A549 (cell line): ENCODE measurements around the gene KRT36. TPM values are rescaled to one million over a fixed set of nuclear protein-coding genes. Genes with fewer than 3 reads are reported as not detected.
A peak's percentile ranks its signal among the peaks of the same experiment; 100 is the strongest.

ENCODE experiments used
- ATAC-seq, 2 experiments: fragments of 200-7000 bp in 1 of 2; fragments of >200 bp in 1 of 2; cut with Nextera tagmentation in 1 of 2; cut with Tn5 transposase in 1 of 2; 3 replicates each; pipeline versions ENCODE4 v1.8.0 to v1.9.1; 2018 to 2020; ENCODE audit warnings: mild to moderate bottlenecking in 1 of 2, moderate library complexity in 1 of 2
- CTCF ChIA-PET: fragments of 300-600 bp; sonication (Branson Sonifier 250); formaldehyde crosslinking; extraction: SDS; loops from one replicate; lab custom pipeline; 2021; ENCODE audit warnings: antibody characterized with exemption, inconsistent platforms; lab: Yijun Ruan, JAX
- POLR2A ChIA-PET: fragments of 350-600 bp; formaldehyde crosslinking; extraction: SDS; loops from one replicate; lab custom pipeline; 2021; ENCODE audit warnings: antibody characterized with exemption, inconsistent platforms; lab: Yijun Ruan, JAX
- DNase-seq, 2 experiments: peaks; one replicate each; pipeline versions ENCODE4 v3.0.0 to v3.0.0-alpha.2; 2011 to 2016; ENCODE audit warnings: low read depth in 1 of 2, low spot score in 1 of 2
- FAIRE-seq: peaks from 2 replicates; lab custom pipeline; 2011; peaks lifted over from hg19 to GRCh38; lab: Jason Lieb, UNC
- H3K27ac ChIP-seq, 2 experiments: fragments of >200 bp; sonication (Bioruptor Twin); formaldehyde crosslinking; 3 replicates each; pipeline ENCODE4 v1.5.1; 2016 to 2017
- H3K4me1 ChIP-seq: fragments of >200 bp; sonication (Bioruptor Twin); formaldehyde crosslinking; 3 replicates; pipeline ENCODE4 v1.6.1; 2016
- H3K4me2 ChIP-seq: fragments of >200 bp; sonication (Bioruptor Twin); formaldehyde crosslinking; 3 replicates; pipeline ENCODE4 v1.6.1; 2016
- H3K4me3 ChIP-seq: fragments of >200 bp; sonication (Bioruptor Twin); formaldehyde crosslinking; 3 replicates; pipeline ENCODE4 v1.5.1; 2016
- H3K9me3 ChIP-seq: fragments of >200 bp; sonication (Bioruptor Twin); formaldehyde crosslinking; 3 replicates; pipeline ENCODE4 v1.6.1; 2016
- BCL3 ChIP-seq: fragments of >200 bp; sonication (Bioruptor Twin); formaldehyde crosslinking; IDR thresholded peaks from 3 replicates; pipeline ENCODE4 v1.6.1; 2016
- CTCF ChIP-seq: fragments of >200 bp; sonication (Bioruptor Twin); formaldehyde crosslinking; IDR thresholded peaks from 3 replicates; pipeline ENCODE4 v1.5.1; 2016
- EP300 ChIP-seq, 2 experiments: fragments of >200 bp; sonication (Bioruptor Twin); formaldehyde crosslinking; IDR thresholded peaks; 2 replicates in 1 of 2; 3 replicates in 1 of 2; pipeline ENCODE4 v1.6.1; 2016 to 2017
- ESRRA ChIP-seq: fragments of 150-350 bp; IDR thresholded peaks from 2 replicates; pipeline ENCODE4 v1.6.1; 2014; ENCODE audit warnings: mild to moderate bottlenecking, low read length, borderline replicate concordance
- FOSL2 ChIP-seq, 2 experiments: fragments of 450-650 bp in 1 of 2; fragments of >200 bp in 1 of 2; sonication (Bioruptor Twin) in 1 of 2; formaldehyde crosslinking; IDR thresholded peaks; 2 replicates each; pipeline versions ENCODE4 v1.5.0 to v1.6.1; 2016 to 2020; ENCODE audit warnings: mild to moderate bottlenecking in 1 of 2, moderate library complexity in 1 of 2
- JUN ChIP-seq, 2 experiments: fragments of >200 bp; sonication (Bioruptor Twin); formaldehyde crosslinking; IDR thresholded peaks; 2 replicates in 1 of 2; 3 replicates in 1 of 2; pipeline ENCODE4 v1.6.1; 2016 to 2017
- KDM1A ChIP-seq: fragments of 200-600 bp; sonication (generic); IDR thresholded peaks from 2 replicates; pipeline ENCODE4 v1.6.1; 2016; ENCODE audit warnings: low read depth, mild to moderate bottlenecking
- MYC ChIP-seq: IDR thresholded peaks from 2 replicates; pipeline ENCODE4 v1.6.1; 2012; ENCODE audit warnings: mild to moderate bottlenecking, inconsistent platforms, low read length, improper control_type of control experiment, borderline replicate concordance
- NPAS2 ChIP-seq: fragments of 250-450 bp; sonication (Bioruptor Pico); IDR thresholded peaks from 2 replicates; pipeline ENCODE4 v1.8.0; 2022; ENCODE audit warnings: mild to moderate bottlenecking, moderate library complexity, borderline replicate concordance
- PHF8 ChIP-seq: fragments of 200-600 bp; sonication (generic); IDR thresholded peaks from 2 replicates; pipeline ENCODE4 v1.6.1; 2016; ENCODE audit warnings: low read depth, mild to moderate bottlenecking, antibody characterized with exemption, moderate library complexity, borderline replicate concordance
- POLR2AphosphoS2 ChIP-seq: conservative IDR thresholded peaks from 2 replicates; pipeline ENCODE4 v1.6.1; 2012; ENCODE audit warnings: low read length, improper control_type of control experiment, inconsistent platforms
- RAD21 ChIP-seq, 2 experiments: fragments of >200 bp in 1 of 2; sonication (Bioruptor Twin) in 1 of 2; formaldehyde crosslinking in 1 of 2; IDR thresholded peaks in 1 of 2; conservative IDR thresholded peaks in 1 of 2; 2 replicates in 1 of 2; 3 replicates in 1 of 2; pipeline ENCODE4 v1.6.1; 2012 to 2018; ENCODE audit warnings: inconsistent platforms in 1 of 2
- REST ChIP-seq: fragments of 200-600 bp; sonication (generic); IDR thresholded peaks from 2 replicates; pipeline ENCODE4 v1.6.1; 2016; ENCODE audit warnings: antibody characterized with exemption, mild to moderate bottlenecking, moderate library complexity
- SMC3 ChIP-seq: fragments of >200 bp; sonication (Bioruptor Twin); formaldehyde crosslinking; IDR thresholded peaks from 3 replicates; pipeline ENCODE4 v1.6.1; 2018; ENCODE audit warnings: inconsistent platforms
- SREBF2 ChIP-seq: fragments of 450-650 bp; IDR thresholded peaks from 2 replicates; pipeline ENCODE4 v1.6.1; 2014; ENCODE audit warnings: mild to moderate bottlenecking, moderate library complexity
- TP53 ChIP-seq: fragments of 250-450 bp; sonication (Bioruptor Pico); IDR thresholded peaks from 2 replicates; pipeline ENCODE4 v1.5.0; 2021; ENCODE audit warnings: mild to moderate bottlenecking, moderate library complexity
- ZNF302 ChIP-seq: fragments of 250-450 bp; sonication (Bioruptor Pico); IDR thresholded peaks from 2 replicates; pipeline ENCODE4 v1.9.0; 2021; ENCODE audit warnings: inconsistent platforms, mild to moderate bottlenecking, moderate library complexity
- WGBS: methylation state at CpG from one replicate; pipeline ENCODE4 v1.1.6; 2017; ENCODE audit errors: missing lambda C conversion rate; 5-methylcytosine and 5-hydroxymethylcytosine counted together
- polyA plus RNA-seq, 4 experiments: library from polyadenylated mRNA; depleted of rRNA in 3 of 4; stranded (reverse); fragments of >200 nt; fragmentation: RNase III in 1 of 4; extraction: RNeasy Plus Mini Kit Qiagen cat#74134 plus additional on column Dnase treatment in 1 of 4; gene quantifications; 2 replicates in 3 of 4; 3 replicates in 1 of 4; pipeline ENCODE4 v1.2.3, GENCODE V29; 2011 to 2017

The KRT36 gene
- polyA plus RNA-seq, 2 of the 4 experiments (the other 2 are of a cell fraction) = not detected

- TF ChIP-seq BCL3 = no peak
Observed at GRCh38 chr17:41504246-41504977, 14.7 kb upstream of the KRT36 start (continued).

GRCh38 chr17:41503202-41503601 lies 13.5 kb upstream of the KRT36 start:
- no peaks in the 10 kb centered on the region for H3K9me3 ChIP-seq
- peaks cover 11% of the 10 kb centered on the region for H3K4me1 ChIP-seq
- ChIA-PET CTCF (interaction anchor here (0.8 to 20.5 kb wide), 7 partner anchors 8 to 646 kb away, joined by 3 to 163 read pairs (median 5); partner anchors contain the start of gene KRT15), POLR2A (no interaction called here)
- 84% methylated on average over 9 of the region's 9 CpGs for WGBS
- H3K4me3 ChIP-seq = no peak overlapping the region
- no peak for FAIRE-seq
- TF ChIP-seq CTCF = no peak
- no peak for TF ChIP-seq BCL3
- TF ChIP-seq KDM1A = no peak
- no peak for TF ChIP-seq SMC3
- no peak for TF ChIP-seq ZNF302 (CRISPR knock-in tag)
- TF ChIP-seq PHF8 = no peak
- no peak for TF ChIP-seq MYC
- no peak for TF ChIP-seq ESRRA
- TF ChIP-seq REST = no peak
- no peak for TF ChIP-seq RAD21 (conservative IDR thresholded peaks at IDR 0.05 in 1 of 2, IDR thresholded peaks at IDR 0.05 in 1 of 2)
- TF ChIP-seq, all 56 proteins: peak for 0
- Histone ChIP-seq H3K27ac (no peak overlapping the region), H3K4me2 (no peak overlapping the region)
- DNase-seq = no peak
- no peak for ATAC-seq

- H3K4me3 ChIP-seq = no peak overlapping the region
- peak overlapping the region; percentile 33 for H3K4me2 ChIP-seq
- 66% methylated on average over 15 of the region's 15 CpGs for WGBS
Observed at GRCh38 chr17:41500131-41500911, 10.6 kb upstream of the KRT36 start.

More at GRCh38 chr17:41500131-41500911, 10.6 kb upstream of the KRT36 start:
- Histone ChIP-seq H3K27ac (peak overlapping the region; percentile 44 to 64; a peak in 5 of 6 replicates), H3K4me1 (peaks cover 21% of the 10 kb centered on the region), H3K9me3 (no peaks in the 10 kb centered on the region)
- TF ChIP-seq TP53 (CRISPR knock-in tag) (no peak), SREBF2 (no peak), FOSL2 (IDR thresholded peaks at IDR 0.05) (no peak), FOSL2 (CRISPR knock-in tag; IDR thresholded peaks at IDR 0.05) (no peak), NPAS2 (CRISPR knock-in tag) (no peak), POLR2AphosphoS2 (no peak), JUN (IDR thresholded peaks at IDR 0.05) (no peak), EP300 (IDR thresholded peaks at IDR 0.05) (no peak)
- peak; percentile 23 to 29; a peak in 5 of 6 replicates for ATAC-seq
- FAIRE-seq = no peak
- DNase-seq = peak; percentile 50 to 61
- ChIA-PET POLR2A (no interaction called here), CTCF (interaction anchor here (0.7 to 20.5 kb wide), 8 partner anchors 10 to 167 kb away, joined by 3 to 163 read pairs (median 4); partner anchors contain the start of gene KRT36)
